ENCODE results near the gene BTBD9.
"Not testable (repeated sequence)": the region's sequence is repeated elsewhere in the genome, so short reads cannot be mapped to it uniquely, and the experiment has no call there.

- not testable (repeated sequence) for TF ChIP-seq CTCF (conservative IDR thresholded peaks at IDR 0.05); EZH2 (IDR thresholded peaks at IDR 0.05; ENCODE audit: low read depth)
Observed at GRCh38 chr6:38425788-38426488, 213.8 kb downstream of the BTBD9 start.

Measured in PC-9 (cell line).